OCI-LY1 (cell line): ENCODE measurements around the gene TPD52L1.

Experiments
- H2AFZ ChIP-seq: fragments of 200-600 bp; sonication (generic), shearing (Covaris generic); 2 replicates; pipeline ENCODE4 v1.6.0; 2014; ENCODE audit warnings: antibody characterized with exemption, mild to moderate bottlenecking, low read length
- H3F3A ChIP-seq: fragments of 200-600 bp; sonication (generic), shearing (Covaris generic); 2 replicates; pipeline ENCODE4 v1.6.0; 2014; ENCODE audit warnings: mild to moderate bottlenecking, antibody characterized with exemption, low read length, moderate library complexity; ENCODE audit not compliant: insufficient read depth
- H3K27ac ChIP-seq: fragments of 200-600 bp; sonication (generic); 2 replicates; pipeline ENCODE4 v1.5.1; 2014; ENCODE audit warnings: low read length, mixed run types, mild to moderate bottlenecking, low read depth; ENCODE audit not compliant: poor library complexity, severe bottlenecking
- H3K27me3 ChIP-seq: fragments of 200-600 bp; sonication (generic); 2 replicates; pipeline ENCODE4 v1.6.0; 2014; ENCODE audit warnings: antibody characterized with exemption, mild to moderate bottlenecking, low read length, moderate library complexity; ENCODE audit not compliant: insufficient read depth
- H3K36me3 ChIP-seq: fragments of 200-600 bp; sonication (generic); 2 replicates; pipeline ENCODE4 v1.6.1; 2014; ENCODE audit warnings: mild to moderate bottlenecking, antibody characterized with exemption, low read length, moderate library complexity, mixed read lengths; ENCODE audit not compliant: insufficient read depth
- H3K4me1 ChIP-seq: fragments of 200-600 bp; sonication (generic); 2 replicates; pipeline ENCODE4 v1.5.1; 2014; ENCODE audit warnings: mild to moderate bottlenecking, low read length, moderate library complexity; ENCODE audit not compliant: insufficient read depth, severe bottlenecking
- H3K4me2 ChIP-seq: fragments of 200-600 bp; sonication (generic), shearing (Covaris generic); 2 replicates; pipeline ENCODE4 v1.6.1; 2014; ENCODE audit warnings: low read length
- H3K4me3 ChIP-seq: fragments of 200-600 bp; sonication (generic); 2 replicates; pipeline ENCODE4 v1.5.1; 2014; ENCODE audit warnings: low read length, low read depth, mild to moderate bottlenecking, mixed read lengths; ENCODE audit not compliant: poor library complexity, severe bottlenecking
- H3K79me2 ChIP-seq: fragments of 200-600 bp; shearing (Covaris generic); 2 replicates; pipeline ENCODE4 v1.6.1; 2016; ENCODE audit warnings: mixed run types, low read length, mixed read lengths; ENCODE audit not compliant: insufficient read depth
- H3K9ac ChIP-seq: fragments of 200-600 bp; sonication (generic), shearing (Covaris generic); 2 replicates; pipeline ENCODE4 v1.6.1; 2014; ENCODE audit warnings: mild to moderate bottlenecking, low read length, mixed read lengths
- H3K9me2 ChIP-seq: fragments of 200-600 bp; sonication (generic), shearing (Covaris generic); 2 replicates; pipeline ENCODE4 v1.6.1; 2014; ENCODE audit warnings: low read depth, mild to moderate bottlenecking, low read length, mixed read lengths
- H3K9me3 ChIP-seq: fragments of 200-600 bp; shearing (Covaris generic); 2 replicates; pipeline ENCODE4 v1.6.1; 2014; ENCODE audit warnings: low read length, mixed read lengths
- H4K20me1 ChIP-seq: fragments of 200-600 bp; sonication (generic), shearing (Covaris generic); 2 replicates; pipeline ENCODE4 v1.6.0; 2016; ENCODE audit warnings: mild to moderate bottlenecking, low read length; ENCODE audit not compliant: insufficient read depth
- EZH2 ChIP-seq: fragments of 200-600 bp; sonication (generic), shearing (Covaris generic); IDR thresholded peaks from 2 replicates; pipeline ENCODE4 v1.8.0; 2017; ENCODE audit warnings: borderline replicate concordance, mixed run types, mild to moderate bottlenecking, antibody characterized with exemption, low read length, moderate library complexity, mixed read lengths
- TF ChIP-seq, protein P1 (sequence below): fragments of 200-600 bp; sonication (generic), shearing (Covaris generic); IDR thresholded peaks from 2 replicates; pipeline ENCODE4 v1.5.1; 2017; ENCODE audit warnings: mild to moderate bottlenecking, antibody characterized with exemption, low read length, moderate library complexity, mixed read lengths

TPD52L1 gene

DNA sequence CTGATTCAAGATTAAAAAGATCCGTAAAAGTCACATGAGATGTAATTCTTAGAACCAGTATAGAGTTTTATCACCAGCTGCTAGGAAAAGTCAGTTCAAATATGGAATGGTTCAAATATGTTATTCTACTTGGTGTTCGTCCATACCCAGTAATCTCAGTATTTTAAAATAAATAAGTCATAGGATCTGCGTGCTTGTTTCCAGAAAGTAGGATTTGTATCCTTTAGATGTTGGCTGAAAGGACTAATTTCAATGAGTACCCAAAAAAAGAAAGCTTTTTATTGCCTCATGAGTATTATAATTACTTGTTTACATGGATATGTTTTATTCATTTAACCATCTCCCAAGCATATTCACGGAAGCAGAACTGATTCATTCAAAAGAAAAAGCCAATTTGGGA, 12.2 kb downstream of the TPD52L1 start:
- no peaks in the 10 kb centered on the region for H3K79me2 ChIP-seq
- H3K9me2 ChIP-seq = no peaks in the 10 kb centered on the region
- no peaks in the 10 kb centered on the region for H3K9me3 ChIP-seq
- H3F3A ChIP-seq = no peaks in the 10 kb centered on the region
- H3K27me3 ChIP-seq = no peaks in the 10 kb centered on the region
- no peak overlapping the region for H3K9ac ChIP-seq
- TF ChIP-seq, protein P1, sequence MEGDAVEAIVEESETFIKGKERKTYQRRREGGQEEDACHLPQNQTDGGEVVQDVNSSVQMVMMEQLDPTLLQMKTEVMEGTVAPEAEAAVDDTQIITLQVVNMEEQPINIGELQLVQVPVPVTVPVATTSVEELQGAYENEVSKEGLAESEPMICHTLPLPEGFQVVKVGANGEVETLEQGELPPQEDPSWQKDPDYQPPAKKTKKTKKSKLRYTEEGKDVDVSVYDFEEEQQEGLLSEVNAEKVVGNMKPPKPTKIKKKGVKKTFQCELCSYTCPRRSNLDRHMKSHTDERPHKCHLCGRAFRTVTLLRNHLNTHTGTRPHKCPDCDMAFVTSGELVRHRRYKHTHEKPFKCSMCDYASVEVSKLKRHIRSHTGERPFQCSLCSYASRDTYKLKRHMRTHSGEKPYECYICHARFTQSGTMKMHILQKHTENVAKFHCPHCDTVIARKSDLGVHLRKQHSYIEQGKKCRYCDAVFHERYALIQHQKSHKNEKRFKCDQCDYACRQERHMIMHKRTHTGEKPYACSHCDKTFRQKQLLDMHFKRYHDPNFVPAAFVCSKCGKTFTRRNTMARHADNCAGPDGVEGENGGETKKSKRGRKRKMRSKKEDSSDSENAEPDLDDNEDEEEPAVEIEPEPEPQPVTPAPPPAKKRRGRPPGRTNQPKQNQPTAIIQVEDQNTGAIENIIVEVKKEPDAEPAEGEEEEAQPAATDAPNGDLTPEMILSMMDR = no peak
- TF ChIP-seq EZH2 = no peak
- no peak overlapping the region for H3K27ac ChIP-seq
- no peak overlapping the region for H3K4me2 ChIP-seq
- no peak overlapping the region for H2AFZ ChIP-seq
- H3K4me1 ChIP-seq = no peaks in the 10 kb centered on the region
- H3K4me3 ChIP-seq = no peak overlapping the region
- no peaks in the 10 kb centered on the region for H4K20me1 ChIP-seq
- H3K36me3 ChIP-seq = no peaks in the 10 kb centered on the region

DNA sequence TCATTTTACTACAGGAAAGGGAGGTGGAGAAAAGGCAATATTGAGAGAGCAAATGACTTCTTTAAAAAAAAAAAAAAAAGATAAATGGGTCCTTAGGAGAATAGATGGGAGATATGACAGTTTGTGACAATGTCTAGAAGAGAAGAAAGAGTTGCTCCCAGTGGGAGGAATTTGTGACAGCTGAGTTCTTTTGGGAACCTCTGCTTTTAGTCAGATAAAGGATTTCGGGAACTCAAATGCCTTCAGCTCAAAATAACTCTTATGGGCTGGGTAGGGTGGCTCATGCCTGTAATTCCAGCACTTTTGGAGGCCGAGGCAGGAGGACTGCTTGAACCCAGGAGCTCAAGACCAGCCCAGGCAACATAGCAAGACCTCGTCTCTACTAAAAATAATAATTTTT, 13.1 kb downstream of the TPD52L1 start:
- H2AFZ ChIP-seq = no peak overlapping the region
- no peaks in the 10 kb centered on the region for H3K4me1 ChIP-seq
- H3K79me2 ChIP-seq = no peaks in the 10 kb centered on the region
- H3K4me3 ChIP-seq = no peak overlapping the region
- no peaks in the 10 kb centered on the region for H3K9me2 ChIP-seq
- H3K27ac ChIP-seq = no peak overlapping the region
- no peak overlapping the region for H3K9ac ChIP-seq
- H3K9me3 ChIP-seq = no peaks in the 10 kb centered on the region
- H3K27me3 ChIP-seq = no peaks in the 10 kb centered on the region
- no peak overlapping the region for H3K4me2 ChIP-seq
- no peaks in the 10 kb centered on the region for H3F3A ChIP-seq
- TF ChIP-seq, protein P1 = no peak
- TF ChIP-seq EZH2 = no peak
- no peaks in the 10 kb centered on the region for H3K36me3 ChIP-seq
- H4K20me1 ChIP-seq = no peaks in the 10 kb centered on the region

DNA sequence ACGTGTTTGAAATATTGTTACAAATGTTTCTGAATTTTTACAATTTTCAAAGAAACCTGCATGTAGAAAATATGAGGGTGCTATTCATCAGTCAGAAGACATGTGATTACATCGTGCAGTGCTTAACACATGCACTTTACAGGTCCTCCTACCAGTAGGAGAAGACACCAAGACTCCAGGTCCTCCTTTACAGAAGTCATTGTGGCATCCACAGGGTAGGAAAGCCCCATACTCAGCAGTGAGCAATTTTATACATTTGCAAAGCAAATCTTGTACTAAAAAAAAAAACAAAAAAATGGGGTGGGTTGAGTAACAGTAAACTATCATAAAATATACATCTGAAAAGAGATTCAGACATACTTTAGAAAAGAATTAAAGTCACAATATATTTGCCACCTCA, 14.0 kb downstream of the TPD52L1 start:
- Histone ChIP-seq H3K9me2 (no peaks in the 10 kb centered on the region), H3K79me2 (no peaks in the 10 kb centered on the region), H3K9ac (no peak overlapping the region), H3K27me3 (no peaks in the 10 kb centered on the region), H3K36me3 (no peaks in the 10 kb centered on the region), H2AFZ (no peak overlapping the region), H3K4me3 (no peak overlapping the region), H4K20me1 (no peaks in the 10 kb centered on the region), H3F3A (no peaks in the 10 kb centered on the region), H3K4me2 (no peak overlapping the region), H3K9me3 (no peaks in the 10 kb centered on the region), H3K27ac (no peak overlapping the region), H3K4me1 (no peaks in the 10 kb centered on the region)
- TF ChIP-seq, protein P1 = no peak
- TF ChIP-seq EZH2 = no peak
